GM18498 (cell line): ENCODE results near the gene ZNF888.
A peak's percentile ranks its signal among the peaks of the same experiment; 100 is the strongest.
"Not testable (repeated sequence)": the region's sequence is repeated elsewhere in the genome, so short reads cannot be mapped to it uniquely, and the experiment has no call there.

Experiments
- ATAC-seq: cut with Tn5 transposase; IDR thresholded peaks from one replicate; pipeline ENCODE4 v1.9.1; 2021; ENCODE audit warnings: mild to moderate bottlenecking, moderate library complexity; ENCODE audit not compliant: unreplicated experiment

Gene ZNF888

GRCh38 chr19:52922841-52923777 is at the start of gene ZNF888:
Gene ZNF888, minus strand, starts transcription at chr19:52923428. Its CDS starts 5,555 bp downstream, at chr19:52917873.
- ATAC-seq = peak; percentile 98

GRCh38 chr19:52967772-52968171 is 44.5 kb upstream of the ZNF888 start:
- ATAC-seq = no peak

DNA sequence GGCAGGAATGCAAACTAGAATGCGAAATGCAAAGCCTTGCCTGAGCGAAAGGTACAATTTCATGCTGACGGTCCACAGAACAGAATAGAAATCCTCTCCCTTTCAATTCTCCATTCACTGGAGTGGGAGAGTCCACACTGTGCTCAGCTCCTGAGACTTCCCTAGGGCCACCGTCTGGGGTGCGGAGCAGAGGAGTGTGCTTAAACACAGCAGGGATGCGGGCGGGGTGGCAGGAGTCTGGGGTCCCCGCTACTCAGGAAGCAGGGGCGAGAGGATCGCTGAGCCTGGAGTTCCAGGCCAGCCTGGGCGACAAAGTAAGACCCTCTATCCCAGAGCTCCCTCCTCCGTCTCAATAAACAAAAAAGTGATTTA is 40.0 kb upstream of the ZNF888 start:
- ATAC-seq = no peak

DNA sequence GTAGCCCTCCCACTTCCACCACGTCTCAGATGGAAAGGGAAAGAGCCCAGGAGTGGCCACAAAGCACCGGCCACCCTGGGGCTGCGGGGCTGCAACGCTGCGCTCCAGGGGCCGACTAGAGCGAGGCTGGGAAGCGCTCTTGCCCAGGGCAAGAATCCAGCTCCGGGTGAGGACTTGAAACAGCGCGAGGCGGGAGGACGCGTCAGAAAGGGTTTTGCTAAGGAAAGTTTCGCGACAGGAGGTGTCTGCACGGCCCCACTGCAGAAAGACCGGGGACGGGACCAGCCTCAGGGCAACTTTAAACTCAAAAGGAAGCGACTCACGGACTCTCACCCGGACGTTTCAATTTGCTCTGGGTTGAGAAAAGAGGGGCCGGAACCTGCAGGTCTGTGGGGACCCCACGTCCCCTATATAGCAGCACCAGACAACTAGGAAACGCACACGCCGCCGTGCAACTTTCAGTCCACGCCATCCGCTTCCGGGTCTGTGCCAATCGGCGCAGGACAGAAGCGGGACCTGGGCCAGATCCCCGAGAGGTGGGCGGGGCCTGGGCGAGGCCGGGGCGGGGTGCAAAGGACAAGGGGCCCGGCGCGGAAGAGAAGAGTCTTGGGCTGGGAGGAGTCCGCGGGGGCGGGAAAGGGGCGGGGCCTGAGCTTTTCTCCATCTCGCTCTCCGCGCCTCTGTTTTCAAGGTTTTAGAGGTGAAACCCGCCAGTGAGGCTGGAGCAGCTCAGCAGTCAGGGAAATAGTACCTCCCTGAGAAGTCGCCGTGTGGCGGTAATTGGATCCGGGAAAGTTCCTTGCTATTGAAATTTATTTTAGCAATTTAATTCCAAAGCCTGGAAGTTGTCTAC is 39.4 kb upstream of the ZNF888 start, which contains the start of gene ZNF816:
TSS of gene ZNF816 (minus strand) at position 488 of the 853 bp plus-strand sequence. CDS start 6,792 bp downstream, outside the sequence.
- peak; percentile 97 for ATAC-seq

DNA sequence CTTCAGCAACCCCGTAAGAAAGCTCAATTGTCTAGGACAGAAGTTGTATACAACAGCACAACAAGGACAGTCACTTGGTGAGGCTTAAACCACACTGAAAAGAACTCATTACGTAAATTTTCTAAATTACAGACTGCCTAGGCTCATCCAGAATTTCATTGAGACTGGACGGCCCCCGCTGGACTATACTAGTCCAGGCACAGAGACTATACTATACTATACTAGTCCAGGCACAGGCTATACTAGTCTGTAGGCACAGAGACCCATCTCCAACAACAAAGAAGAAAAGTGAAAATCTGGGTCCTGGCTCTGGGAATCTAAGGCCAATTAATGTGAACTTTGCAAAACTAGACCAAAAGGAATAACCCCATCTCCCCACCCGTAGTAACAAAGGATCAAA is 38.8 kb upstream of the ZNF888 start:
- no peak for ATAC-seq

DNA sequence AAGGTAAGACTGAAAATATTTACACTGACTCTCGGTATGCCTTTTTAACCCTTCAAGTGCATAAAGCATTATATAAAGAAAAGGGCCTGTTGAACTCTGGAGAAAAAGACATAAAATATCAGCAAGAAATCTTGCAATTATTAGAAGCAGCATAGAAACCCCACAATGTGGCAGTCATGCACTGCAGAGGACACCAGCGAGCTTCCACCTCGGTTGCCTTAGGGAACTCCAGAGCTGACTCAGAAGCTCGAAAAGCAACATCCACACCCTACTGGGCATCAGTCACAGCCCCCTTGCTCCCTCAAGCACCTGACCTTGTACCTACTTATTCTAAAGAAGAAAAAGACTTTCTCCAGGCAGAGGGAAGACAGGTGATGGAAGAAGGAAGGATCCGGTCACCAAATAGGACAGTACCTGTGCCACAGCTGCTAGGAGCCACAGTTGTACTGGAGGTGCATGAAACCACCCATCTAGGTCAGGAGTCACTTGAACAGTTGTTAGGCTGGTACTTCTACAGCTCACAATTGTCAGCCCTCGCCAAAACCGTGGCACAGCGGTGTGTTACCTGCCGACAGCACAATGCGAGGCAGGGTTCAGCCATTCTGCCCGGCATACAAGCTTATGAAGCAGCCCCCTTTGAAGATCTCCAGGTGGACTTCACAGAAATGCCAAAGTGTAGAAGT is 36.5 kb upstream of the ZNF888 start:
- ATAC-seq = no peak

DNA sequence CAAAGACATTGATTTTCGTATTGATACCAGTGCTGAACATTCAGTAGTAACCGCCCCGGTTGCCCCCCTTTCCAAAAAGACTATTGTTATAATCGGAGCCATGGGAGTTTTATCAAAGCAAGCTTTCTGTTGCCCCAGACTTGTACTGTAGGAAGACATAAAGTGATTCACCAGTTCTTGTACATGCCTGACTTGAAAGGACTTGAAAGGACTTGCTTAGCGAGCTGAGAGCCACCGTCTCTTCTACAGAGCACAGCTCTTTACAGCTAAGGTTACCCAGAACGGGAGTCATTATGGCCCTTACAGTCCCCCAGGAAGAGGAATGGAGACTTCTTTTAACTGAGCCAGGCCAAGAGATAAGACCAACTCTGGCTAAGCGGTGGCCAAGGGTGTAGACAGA is 34.4 kb upstream of the ZNF888 start:
- no peak for ATAC-seq

- no peak for ATAC-seq
Measured at GRCh38 chr19:52956917-52957316, 33.7 kb upstream of the ZNF888 start.

DNA sequence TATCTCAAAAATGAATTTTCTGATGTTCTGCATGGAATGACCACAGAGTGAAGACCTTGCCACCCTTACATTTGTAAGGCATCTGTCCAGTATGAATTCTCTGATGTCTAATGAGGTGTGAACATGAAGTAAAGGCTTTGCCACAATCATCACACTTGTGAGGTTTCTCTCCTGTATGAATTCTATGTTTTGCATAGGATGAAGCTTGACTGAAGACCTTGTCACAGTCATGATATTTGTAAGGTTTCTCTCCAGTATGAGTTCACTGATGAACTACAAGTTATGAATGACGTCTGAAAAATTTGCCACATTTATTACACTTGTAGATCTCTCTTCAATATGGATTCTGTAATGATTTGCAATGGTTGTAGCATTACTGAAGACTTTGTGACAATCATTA is 26.2 kb upstream of the ZNF888 start:
- ATAC-seq = no peak

- no peak for ATAC-seq
Measured at GRCh38 chr19:52948025-52948770, 25.0 kb upstream of the ZNF888 start.

- no peak for ATAC-seq
Measured at GRCh38 chr19:52946322-52947310, 23.4 kb upstream of the ZNF888 start.

DNA sequence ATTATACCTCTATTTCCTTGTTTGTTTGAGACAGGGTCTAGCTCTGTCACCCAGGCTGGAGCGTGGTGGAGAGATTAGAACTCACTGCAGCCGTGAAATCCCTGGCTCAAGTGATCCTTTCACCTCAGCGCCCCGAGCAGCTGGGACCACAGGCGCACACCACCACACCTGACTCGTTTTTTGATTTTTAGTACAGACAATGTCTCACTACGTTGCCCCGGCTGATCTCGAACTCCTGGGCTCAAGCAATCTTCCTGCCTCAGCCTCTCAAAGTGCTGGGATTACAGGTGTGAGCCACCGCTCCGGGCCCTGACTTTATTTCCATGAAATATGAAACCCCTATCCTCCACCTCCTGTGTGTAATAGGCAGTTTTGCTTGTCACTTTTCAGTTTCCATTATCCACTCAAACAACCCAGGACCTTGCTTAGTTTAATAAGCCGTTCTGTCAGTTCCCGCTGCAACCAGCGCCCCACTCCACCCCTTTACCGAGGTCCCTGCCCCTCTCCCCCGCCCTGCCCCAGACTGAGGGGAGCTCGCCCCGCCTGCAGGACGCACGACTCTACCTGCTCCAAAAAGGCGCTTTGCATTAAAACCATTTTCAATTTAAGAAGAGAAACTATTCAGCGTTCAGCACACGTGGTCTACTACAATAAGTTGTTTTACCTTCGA is 22.6 kb upstream of the ZNF888 start:
- ATAC-seq = no peak

DNA sequence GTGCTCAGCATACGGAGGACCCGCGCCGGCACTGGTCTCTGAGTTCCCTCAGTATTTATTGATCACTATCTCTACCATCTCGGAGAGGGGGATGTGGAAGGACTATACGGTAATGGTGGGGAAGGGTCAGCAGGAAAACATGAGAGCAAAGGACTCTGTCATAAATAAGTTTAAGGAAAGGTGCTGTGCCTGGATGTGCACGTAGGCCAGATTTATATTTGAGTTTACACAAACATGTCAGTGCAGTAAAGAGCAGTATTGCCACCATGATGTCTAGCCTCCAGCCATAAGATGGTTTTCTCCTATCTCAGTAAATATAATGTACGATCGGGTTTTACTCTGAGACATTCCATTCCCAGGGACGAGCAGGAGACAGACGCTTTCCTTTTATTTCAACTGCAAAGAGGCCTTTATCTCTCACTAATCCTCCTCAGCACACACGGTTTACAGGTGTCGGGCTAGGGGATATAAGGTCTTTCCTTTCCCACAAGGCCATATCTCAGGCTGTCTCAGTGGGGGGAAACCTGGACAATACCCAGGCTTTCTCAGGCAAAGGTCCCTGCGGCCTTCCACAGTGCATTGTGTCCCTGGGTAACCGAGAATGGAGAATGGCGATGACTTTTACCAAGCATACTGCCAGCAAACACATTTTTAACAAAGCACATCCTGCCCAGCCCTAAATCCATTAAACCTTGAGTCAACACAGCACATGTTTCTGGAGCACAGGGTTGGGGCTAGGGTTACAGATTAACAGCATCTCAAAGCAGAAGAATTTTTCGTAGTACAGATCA is 21.7 kb upstream of the ZNF888 start:
- ATAC-seq = not testable (repeated sequence)

DNA sequence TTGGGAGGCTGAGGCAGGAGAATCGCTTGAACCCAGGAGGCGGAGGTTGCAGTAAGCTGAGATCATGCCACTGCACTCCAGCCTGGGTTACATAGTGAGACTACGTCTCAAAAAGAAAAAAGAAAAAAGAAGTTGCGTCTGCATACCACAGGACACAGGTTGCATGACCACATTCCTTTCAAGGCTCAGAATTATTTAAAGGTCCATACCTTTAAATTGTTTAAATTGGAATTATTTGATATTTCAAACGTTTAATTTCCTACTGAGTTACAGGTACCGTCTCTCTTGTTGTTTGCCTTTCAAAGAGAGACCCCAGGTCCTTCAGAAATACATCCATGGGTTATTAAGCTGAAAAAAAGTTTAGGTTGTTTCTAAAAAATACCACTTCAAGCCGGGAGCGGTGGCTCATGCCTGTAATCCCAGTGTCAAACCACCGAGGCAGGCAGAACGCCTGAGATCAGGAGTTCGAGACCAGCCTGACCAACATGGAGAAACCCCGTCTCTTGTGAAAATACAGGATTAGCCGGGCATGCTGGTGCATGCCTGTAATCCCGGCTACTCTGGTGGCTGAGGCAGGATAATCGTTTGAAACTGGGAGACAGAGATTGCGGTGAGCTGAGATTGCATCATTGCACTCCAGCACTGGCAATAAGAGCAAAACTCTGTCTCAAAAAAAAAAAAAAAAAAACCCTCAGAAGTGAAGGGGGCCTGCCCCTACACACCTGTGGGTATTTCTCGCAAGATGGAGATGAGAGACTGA is 20.8 kb upstream of the ZNF888 start:
- no peak for ATAC-seq

- no peak for ATAC-seq
Measured at GRCh38 chr19:52943134-52943883, 20.1 kb upstream of the ZNF888 start.

GRCh38 chr19:52942386-52943133 is 19.3 kb upstream of the ZNF888 start:
- ATAC-seq = peak; percentile 97
